GM18505 (cell line): ENCODE measurements around the gene LDLRAD3.

Experiments used
- ATAC-seq: cut with Tn5 transposase; IDR thresholded peaks from one replicate; pipeline ENCODE4 v1.9.1; 2021; ENCODE audit not compliant: unreplicated experiment
- POLR2A ChIP-seq: IDR thresholded peaks from 4 replicates; pipeline ENCODE4 v1.6.1; 2011; ENCODE audit warnings: borderline replicate concordance; ENCODE audit not compliant: insufficient read depth, insufficient read length; ENCODE audit errors: extremely low read depth

LDLRAD3 gene

DNA sequence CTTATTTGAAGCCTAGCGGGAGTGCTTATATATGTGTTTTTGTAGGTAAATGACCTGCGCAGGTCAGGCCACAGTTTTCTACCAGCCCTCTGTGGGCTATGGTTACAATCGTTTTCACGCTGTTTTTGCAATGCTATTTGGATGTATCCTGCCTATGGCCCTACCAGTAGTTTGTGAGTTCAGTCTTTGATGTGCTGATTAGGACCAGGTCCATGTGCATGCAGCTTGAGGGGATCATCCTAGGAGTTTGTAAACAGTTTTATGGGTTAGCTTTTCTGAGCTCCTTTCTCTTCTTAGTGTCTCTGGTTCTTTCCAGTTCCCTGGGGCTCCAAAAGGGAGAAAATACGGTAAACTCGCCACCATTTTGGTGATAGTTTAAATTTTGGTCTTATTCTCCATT, 142.5 kb downstream of the LDLRAD3 start:
- no peak for TF ChIP-seq POLR2A
- ATAC-seq, result no peak

DNA sequence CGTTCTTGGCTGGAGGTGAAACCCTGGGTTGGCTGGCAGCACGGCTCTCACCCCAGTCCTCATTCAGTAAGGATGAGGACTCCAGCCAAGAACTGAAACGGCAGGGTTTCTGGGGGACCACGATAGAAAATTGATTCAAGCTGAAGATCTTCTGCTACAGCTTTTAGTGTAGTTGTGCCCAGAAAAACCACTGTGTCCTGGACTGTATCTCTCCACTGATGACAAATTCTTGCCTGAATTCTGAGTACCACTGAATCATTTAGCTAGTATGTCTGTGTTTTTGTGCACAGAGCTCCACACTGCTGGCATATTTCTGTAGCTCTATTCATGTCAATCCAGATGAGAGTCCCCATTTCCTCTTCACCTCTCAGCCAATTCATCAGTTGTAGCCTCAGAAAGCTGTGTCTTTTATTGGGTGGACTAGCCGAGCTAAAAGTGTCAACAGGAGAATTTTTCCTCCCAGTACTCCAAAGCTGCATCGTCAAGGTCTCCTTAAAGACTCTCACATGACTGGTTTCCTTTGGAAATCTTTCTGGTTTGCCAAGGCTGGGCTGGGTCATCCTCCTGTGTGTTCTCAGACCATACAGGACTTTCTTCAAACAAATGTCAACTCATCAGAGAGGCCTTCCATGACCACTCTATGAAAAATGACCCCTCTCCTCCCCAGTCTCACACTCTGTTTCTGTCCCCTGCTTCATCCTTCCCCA, 144.6 kb downstream of the LDLRAD3 start:
- TF ChIP-seq POLR2A, result no peak
- ATAC-seq, result no peak

DNA sequence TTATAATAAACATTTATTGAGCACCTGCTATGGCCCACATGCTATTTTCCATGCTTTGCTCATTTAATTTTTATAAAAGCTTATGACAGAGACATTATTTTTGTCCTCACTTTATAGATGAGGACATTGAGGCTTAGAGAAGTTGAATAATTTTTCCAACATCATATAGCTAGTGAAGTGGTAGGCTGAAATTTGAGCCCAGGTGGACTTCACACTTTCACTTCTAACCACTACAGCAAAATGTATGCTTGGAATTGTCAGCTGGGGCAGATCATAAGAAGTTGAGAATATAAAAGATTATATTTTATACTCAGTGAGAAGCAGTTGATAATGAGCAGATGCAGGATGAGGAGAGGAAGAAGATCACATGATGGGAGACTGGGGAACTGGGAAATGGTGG, 146.1 kb downstream of the LDLRAD3 start:
- no peak for ATAC-seq
- no peak for TF ChIP-seq POLR2A

DNA sequence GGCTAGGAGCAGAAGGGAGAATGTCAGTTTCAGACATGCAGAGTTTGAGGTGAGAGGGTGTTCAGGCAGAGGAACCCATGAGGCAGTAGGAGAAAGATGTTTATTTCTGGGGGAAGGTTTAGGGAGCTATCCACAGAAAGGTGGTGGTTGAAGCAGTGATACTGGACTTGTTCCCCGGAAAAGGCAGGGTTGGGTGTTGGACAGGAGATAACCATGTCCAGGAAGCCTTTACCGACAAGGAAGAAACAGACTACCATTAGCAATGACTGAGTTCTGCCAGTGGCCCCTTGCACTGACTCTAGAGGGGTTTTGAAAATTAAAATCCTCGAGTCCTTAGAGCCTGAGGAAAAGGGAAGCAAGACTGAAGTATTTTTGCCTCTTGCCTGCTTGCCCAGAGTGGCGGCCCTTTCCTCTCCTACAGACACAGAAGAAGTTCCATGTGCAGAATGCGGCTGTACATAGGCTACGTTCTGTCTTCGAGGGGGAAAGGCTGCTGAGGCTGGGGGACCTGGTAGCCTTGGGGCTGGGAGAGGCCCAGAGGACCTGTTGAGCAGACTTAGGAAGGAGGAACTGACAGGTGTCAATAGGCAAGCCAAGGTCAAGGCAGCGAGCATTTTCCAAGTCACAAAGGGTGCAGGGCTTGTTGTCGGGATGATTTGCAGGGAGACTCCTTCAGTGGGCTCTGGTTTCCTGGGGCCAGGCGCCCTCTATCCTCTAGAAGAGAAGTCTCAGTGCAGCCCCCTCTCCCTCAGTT, 146.7 kb downstream of the LDLRAD3 start:
- ATAC-seq, result no peak
- TF ChIP-seq POLR2A, result no peak

DNA sequence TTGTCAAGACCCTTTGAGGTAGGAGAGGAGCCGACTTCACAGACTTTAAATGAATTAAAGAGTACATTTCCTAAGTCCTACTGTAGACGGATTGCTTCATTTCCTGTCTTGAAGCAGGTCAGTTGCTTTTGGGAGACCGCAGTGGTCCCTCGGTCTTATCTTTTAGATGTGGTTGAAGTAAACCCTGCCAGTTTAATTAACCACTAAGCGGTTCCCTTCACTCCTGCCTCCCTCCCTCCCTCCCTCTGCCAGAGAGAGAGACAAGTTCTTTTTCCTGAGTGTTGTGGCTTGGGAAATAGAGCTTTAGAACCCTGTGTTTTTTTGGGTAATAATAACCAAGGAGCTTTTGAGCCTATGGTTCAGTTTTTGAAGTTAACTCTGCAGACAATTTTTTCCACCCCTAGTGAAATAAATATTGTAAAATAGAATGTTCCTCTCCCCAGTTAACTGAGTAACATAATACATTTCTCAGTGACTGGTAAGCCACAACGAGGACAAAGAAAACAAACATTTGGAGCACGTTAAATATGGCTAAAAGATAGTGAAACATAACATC, 147.5 kb downstream of the LDLRAD3 start:
- no peak for TF ChIP-seq POLR2A
- no peak for ATAC-seq

DNA sequence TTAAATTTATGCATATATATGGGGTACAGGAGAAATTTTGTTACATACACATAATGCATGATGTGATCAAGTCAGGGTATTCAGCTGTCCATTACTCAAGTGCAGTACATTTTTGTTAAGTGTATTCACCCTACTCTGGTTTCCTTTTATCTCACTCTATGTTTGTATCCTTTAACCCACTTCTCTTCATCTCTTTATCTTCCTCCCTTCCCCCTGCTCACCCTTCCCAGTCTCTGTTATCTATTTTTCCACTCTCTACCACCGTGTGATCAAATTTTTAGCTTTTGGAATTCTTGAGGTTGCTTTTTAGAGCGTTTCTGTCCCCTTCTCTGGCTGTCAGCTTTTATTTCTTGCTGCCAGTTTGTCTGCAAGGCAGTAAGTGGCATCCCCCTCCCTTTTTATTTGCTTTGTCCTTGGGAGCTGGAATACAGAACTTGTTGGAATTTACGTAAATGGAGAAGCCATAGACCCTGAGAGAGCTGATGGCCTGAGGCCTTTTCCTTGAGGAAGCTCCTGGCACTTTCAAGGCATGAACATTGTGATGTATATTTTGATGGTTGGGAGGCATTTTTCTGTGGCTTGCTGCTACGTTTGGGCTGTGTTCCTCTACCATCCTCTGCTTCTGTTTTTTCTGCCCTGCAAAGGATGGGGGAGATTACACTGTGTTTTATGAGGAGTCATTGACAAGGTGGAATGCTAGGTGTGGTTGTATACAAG, 148.6 kb downstream of the LDLRAD3 start:
- no peak for ATAC-seq
- TF ChIP-seq POLR2A, result no peak

DNA sequence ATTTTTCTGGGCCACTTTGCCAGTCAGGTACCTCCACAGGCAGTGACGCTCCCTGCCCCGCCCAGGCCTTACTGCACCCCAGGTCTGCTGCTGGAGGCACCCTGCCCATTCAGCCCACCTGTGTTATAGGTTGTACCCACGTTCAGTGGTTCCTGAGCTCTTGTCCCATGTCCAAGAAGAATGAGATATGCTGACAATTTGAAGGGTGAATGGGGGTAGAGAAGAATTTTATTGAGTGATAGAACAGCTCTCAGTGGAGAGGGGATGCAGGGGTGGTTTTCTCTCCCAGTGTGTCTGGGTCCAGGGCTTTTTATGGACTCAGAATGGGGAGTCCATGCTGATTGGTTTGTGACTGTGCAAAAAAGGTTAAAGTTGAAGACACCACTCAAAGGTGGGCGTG, 149.7 kb downstream of the LDLRAD3 start:
- TF ChIP-seq POLR2A, result no peak
- no peak for ATAC-seq

DNA sequence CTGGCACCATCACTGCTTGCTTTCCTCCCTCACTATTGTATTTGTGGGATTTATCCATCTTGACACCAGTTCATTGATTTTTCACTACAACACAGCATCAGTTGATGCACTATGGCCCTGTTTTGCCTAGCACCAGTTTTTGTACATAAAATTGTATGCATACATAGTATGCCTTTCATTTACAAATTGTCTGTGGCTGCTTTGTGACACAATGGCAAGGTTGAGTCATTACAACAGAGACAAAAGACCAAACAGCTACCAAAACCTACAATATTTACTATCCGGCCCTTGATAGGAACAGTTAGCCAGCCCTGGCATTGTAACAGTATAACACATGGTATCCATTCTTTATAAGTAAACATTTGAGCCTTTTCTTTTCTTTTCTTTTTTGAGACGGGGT, 150.3 kb downstream of the LDLRAD3 start:
- no peak for ATAC-seq

DNA sequence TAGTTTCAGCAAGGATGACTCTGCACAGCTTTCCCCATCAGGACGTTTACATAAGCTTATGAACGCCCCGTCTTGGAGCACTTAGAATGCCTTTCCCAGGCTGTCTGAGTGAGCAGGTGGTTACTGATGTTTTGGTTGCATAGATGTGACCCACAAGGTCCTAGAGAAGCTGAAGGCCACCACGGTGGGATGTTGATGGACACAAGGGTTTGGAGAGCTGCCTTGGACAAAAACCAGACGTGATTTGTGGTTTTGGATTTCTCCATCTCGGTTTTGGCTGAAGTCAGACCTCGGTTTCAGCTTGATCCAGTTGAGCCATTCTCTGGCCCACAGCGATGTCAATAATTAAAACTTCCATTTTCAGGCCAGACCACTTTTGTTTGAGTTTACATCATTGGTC, 151.9 kb downstream of the LDLRAD3 start:
- TF ChIP-seq POLR2A, result no peak
- ATAC-seq, result no peak

More for the DNA sequence above, 150.3 kb downstream of the LDLRAD3 start:
- TF ChIP-seq POLR2A, result no peak

DNA sequence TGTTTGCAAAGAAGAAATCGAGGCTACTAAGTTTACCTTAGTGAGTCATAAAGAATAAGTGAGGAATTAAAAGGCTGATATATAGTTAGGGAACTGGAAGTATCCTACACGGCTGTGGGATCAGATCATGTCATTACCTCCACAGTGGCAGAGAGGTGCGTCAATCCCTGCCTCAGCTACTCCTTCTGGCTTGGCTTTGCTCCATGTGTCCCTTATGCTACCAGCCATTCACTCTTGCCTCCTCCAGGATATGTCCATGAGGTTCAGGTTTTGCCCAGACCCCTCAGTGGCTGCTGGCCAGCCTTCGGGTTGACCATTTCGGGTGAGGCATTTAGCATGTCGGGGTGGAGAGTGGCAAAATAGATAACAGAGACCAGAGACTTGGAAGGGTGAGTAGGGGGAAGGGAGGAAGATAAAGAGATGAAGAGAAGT, 153.4 kb downstream of the LDLRAD3 start:
- no peak for ATAC-seq
- TF ChIP-seq POLR2A, result no peak

DNA sequence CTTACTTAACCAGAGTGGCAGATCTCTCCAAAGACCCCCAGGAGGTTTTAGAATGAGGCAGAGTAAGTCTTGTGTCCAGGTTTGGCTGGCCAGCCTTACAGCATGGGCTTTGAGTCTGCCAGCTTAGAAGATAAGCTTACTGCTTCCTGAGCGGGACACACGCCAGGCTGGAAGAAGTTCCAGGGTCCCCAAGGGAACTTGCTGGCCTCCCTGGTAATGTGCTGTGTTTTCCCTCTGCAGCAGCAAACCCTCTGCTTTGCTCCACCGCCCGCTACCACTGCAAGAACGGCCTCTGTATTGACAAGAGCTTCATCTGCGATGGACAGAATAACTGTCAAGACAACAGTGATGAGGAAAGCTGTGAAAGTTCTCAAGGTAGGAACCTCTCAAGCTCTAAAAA, 154.2 kb downstream of the LDLRAD3 start:
- TF ChIP-seq POLR2A, result no peak
- ATAC-seq, result no peak

DNA sequence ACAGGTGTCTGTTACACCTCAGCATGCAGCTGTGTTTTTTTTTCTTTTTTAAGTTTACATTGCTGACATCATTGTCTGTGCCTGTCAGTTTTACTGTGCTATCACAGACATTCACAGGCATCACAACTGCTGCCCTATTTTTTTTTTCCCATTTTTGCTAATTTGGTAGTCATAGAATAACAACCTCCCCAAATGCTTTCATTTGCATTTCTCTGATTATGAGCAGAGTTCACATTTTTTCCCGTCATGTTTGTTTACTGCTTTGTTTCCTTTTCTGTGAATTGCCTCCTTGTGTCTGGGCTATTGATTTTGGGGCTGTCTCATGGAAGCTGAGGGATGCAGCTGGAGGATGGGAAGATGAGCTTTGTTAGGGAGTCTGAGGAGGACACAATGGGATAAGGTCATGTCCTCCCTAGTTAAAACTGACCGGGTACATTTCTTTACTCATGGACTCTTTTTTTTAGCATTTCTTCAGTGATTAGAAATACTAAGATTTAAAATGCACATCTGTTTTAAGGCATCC, 155.1 kb downstream of the LDLRAD3 start:
- no peak for ATAC-seq
- no peak for TF ChIP-seq POLR2A

DNA sequence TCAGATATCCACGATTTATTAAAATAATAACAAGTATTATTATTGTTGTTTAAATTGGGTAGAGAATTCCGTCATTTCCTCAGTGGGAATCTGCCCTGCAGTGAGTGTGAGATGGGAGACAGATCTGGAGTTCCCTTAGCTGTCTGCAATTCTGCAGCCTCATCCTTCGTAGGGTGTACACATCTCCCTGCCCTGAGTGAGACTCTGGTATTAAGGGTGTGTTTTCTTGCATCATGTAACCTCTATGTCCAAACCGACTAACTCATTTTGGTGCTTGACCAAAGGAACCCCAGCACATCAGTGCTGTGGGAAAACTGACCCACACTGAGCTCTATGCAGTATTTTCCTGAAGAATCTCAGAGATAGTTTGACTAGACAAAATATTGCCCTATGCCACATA, 157.6 kb downstream of the LDLRAD3 start:
- ATAC-seq, result no peak

More for the DNA sequence above, 157.6 kb downstream of the LDLRAD3 start:
- TF ChIP-seq POLR2A, result no peak
